SKM-1 (cell line): ENCODE results near the gene ARFGAP2.
"Not testable (repeated sequence)": the region's sequence is repeated elsewhere in the genome, so short reads cannot be mapped to it uniquely, and the experiment has no call there.

Experiments
- DNase-seq: peaks from one replicate; lab custom pipeline; 2025; ENCODE audit not compliant: unreplicated experiment; lab: John Stamatoyannopoulos, UW

The ARFGAP2 gene

DNA sequence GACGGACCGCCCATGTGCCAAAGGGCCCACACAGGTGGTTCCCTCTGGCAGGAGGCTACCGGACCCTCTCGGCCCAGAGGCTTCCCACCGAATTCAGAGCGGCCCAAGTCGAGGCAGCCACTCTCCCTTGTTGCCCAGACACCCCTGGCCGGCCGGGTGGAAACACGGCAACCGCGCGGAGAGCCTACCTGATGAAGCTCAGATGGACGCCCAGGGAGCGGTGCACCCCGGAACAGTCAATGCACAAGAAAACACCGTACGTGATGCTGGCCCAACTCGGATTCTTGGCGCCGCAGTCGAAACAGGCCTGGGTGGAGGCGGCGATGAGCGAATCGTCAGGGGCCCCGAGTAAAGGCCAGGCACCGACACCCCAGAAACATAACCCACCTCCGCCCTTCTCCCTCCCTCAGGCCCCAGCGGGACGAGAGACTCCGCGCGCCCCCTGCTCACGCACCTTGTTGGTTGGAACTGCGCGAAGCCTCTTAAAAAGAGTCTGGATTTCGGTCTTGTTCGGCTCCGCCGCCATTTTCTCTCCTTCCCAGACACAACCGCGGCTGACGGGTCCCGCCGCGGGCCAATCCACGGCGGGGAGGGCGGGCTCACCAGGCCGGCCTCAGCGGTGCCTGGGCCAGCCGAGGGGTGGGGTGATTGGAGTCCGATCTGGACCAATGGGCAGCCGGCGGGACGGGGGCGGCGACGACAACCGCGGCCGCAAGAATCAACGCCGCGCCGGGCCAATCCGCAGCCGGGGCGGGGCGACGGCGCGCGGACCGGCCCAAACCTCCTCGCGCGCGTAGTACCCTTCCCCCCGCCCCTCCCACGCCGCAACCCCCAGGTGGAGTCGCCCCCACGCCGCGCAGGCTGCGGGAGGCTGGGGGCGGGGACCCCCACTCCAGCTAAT lies at the start of gene ARFGAP2:
TSS of gene ARFGAP2 (minus strand) at position 552 of the 901 bp plus-strand sequence. CDS start at position 526, 26 bp downstream.
- peak; percentile 86 for DNase-seq

- no peak for DNase-seq
Observed at GRCh38 chr11:47225552-47226400, 49.1 kb upstream of the ARFGAP2 start.

DNA sequence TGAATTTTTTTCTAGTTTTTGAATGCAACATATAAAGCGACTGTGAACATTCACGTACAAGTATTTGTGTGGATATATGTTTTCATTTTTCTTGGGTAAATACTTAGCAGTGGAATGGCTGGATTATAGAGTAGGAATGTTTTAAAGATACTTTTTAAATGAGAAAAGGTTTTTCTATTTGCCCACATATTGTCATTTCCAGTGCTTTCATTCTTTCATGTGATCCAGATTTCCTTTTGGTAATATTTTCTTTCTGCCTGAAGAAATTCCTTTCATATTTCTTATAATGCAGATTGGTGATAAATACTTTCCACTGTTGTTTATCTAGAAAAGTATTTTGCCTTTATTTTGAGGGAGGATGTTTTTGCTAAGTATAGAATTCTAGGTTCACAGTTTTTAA lies 46.0 kb upstream of the ARFGAP2 start:
- no peak for DNase-seq

- no peak for DNase-seq
Observed at GRCh38 chr11:47220401-47220821, 43.7 kb upstream of the ARFGAP2 start.

GRCh38 chr11:47216121-47216798 lies 39.6 kb upstream of the ARFGAP2 start:
- no peak for DNase-seq

DNA sequence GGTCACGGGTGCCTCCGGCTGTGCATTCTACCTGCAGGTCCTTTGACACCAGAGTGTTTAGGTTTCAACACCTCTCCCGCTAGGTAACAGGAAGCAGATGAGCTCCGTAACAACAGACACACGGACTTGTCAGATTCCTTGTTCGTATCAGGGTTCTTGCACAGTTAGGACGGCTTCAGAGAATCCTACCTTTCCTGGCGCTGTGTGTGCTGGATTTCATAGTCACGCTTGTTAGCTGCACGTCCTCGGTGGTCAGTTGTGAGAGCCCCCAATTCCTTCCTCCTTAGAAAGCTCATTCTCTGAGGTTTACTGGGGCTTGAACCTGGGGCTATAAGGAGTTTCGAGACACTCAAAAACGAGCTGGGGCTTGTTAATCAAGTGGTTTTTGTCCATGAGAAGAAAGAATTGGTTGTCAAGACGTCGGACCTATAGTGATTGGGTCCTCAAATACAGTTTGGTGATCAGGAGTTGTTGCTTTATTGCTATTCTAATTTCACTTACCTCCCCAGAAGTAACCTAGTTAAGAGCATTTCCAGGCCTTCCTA lies 38.8 kb upstream of the ARFGAP2 start:
- no peak for DNase-seq

GRCh38 chr11:47213950-47214565 lies 37.4 kb upstream of the ARFGAP2 start:
- peak; percentile 73 for DNase-seq

- DNase-seq: no peak
Observed at GRCh38 chr11:47212938-47213337, 36.3 kb upstream of the ARFGAP2 start.

DNA sequence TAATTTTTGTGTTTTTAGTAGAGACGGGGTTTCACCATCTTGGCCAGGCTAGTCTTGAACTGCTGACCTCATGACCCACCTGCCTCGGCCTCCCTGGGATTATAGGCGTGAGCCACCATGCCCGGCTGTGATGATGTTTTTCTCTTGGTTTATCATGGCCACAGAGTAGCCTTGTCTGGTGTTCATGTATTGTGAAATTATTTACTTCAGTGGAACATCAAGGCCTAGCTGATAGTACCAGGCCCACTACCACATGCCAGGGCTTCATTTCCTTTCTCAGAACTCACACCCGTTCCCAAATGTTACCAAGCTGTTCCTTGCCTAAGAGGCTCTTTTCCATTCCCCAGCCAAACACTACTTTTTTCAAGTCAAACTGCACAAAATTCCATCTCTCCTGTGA lies 31.9 kb upstream of the ARFGAP2 start:
- DNase-seq: no peak

DNA sequence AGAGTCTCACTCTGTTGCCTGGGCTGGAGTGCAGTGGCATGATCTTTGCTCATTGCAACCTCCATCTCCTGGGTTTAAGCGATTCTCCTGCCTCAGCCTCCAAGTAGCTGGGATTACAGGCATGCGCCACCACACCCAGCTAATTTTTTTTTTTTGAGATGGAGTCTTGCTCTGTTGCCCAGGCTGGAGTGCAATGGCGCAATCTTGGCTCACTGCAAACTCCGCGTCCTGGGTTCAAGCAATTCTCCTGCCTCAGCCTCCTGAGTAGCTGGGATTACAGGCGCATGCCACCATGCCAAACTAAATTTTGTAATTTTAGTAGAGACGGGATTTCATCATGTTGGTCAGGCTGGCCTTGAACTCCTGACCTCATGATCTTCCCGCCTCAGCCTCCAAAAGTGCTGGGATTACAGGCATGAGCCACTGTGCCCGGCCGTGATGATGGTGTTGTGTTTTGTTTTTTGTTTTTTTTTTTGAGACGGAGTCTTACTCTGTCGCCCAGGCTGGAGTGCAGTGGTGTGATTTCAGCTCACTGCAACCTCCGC lies 31.4 kb upstream of the ARFGAP2 start:
- DNase-seq: not testable (repeated sequence)

DNA sequence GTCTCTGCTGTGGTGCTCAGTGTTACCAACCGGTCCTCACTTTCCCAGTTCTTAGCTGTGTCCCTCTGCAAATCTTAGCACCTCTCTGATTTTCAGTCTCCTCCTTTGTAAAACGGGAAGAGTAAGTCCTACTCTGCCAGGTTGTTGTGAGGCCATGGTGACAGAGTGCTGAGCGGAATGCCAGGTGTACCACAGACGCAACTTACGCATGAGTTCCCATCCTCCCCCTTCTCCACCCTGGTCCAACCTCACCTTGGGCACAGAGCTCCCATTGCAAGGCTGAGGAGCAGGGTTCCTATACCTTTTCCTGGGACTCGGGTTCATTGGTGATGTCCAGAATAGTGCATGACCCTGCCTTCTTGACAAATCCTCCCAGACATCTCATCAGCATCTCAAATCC lies 30.8 kb upstream of the ARFGAP2 start:
- DNase-seq: no peak

DNA sequence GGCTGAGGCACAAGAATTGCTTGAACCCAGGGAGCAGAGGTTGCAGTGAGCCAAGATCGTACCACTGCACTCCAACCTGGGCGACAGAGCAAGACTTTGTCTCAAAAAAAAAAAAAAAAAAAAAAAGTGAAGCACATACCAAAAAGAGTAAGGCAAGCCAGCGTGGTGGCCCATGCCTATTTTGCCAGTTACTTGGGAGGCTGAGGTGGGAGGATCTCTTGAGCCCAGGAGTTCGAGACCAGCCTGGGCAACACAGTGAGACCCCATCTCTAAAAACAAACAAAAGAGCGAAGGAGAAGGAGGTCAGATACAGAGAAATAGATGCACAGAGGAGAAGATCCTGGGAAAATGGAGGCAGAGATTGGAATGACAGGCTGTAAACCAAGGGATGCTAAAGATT lies 29.9 kb upstream of the ARFGAP2 start:
- not testable (repeated sequence) for DNase-seq

DNA sequence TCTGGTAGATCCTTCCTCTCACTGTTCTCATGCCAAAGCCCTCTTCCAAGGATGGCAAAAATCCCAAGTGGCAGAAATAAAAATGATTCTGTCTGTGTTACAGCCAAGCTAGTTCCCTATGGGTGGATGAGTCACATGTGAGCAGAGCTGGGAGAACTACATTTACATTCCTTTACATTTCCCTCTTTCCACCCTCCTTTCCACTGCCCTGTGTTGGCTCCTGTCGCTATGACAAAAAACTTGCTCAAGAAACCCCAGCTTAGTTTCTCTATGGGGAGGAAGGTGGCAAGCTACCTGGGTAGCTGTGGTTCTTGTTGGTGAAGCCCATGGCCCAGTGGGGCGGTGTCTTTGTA lies 27.9 kb upstream of the ARFGAP2 start:
- DNase-seq: no peak

GRCh38 chr11:47202576-47202975 lies 25.9 kb upstream of the ARFGAP2 start:
- no peak for DNase-seq

DNA sequence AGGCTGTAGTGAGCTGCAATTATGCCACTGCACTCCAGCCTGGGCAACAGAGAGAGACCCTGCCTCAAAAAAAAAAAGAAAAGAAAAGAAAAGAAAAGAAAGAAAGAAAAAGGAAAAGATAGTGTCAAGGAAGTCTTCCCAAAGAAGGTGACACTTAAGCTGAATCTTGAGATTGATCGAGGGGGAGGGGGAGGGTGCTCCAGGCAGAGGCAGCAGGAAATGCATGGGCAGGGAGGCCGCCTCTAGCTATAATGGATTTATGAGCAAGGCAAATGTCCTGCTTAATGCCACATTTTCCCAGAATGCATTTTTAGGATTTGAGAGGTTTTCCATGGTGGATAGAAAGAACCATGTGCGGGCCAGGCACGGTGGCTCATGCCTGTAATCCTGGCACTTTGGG lies 24.3 kb upstream of the ARFGAP2 start:
- DNase-seq: no peak

GRCh38 chr11:47198161-47198560 lies 21.5 kb upstream of the ARFGAP2 start:
- DNase-seq: not testable (repeated sequence)

GRCh38 chr11:47192111-47192510 lies 15.4 kb upstream of the ARFGAP2 start:
- no peak for DNase-seq

GRCh38 chr11:47191137-47191536 lies 14.5 kb upstream of the ARFGAP2 start:
- DNase-seq: not testable (repeated sequence)

DNA sequence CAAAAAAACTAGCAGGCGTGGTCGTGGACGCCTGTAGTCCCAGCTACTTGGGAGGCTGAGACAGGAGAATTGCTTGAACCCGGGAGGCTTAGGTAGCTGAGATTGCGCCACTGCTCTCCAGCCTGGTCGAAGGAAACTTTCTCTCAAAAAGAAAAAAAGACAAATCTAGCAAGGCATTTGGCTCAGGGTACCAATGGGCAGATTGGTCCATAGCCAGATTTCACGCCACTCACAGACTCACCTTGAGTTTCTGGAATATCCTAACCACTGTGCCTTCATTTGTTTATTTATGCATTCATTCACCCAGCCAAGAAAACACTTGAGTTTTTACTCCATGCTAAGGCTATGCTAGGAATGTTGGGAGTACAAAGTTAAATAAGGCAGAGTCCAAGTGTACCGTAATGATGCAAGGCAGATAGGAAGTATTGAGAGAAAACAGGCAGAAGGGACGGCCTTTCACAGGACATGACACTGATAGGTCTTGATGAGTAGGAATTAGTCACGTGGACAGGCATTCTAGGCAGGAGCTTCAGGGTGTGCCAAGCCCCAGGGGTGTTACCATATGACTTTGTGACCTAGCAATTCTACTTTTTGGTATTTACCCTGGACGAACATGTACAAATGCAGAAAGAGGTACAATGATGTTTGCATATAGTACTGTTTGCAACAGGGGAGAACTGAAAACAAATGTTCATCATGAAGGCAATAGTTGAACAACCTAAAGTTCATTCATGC lies 12.6 kb upstream of the ARFGAP2 start:
- no peak for DNase-seq

DNA sequence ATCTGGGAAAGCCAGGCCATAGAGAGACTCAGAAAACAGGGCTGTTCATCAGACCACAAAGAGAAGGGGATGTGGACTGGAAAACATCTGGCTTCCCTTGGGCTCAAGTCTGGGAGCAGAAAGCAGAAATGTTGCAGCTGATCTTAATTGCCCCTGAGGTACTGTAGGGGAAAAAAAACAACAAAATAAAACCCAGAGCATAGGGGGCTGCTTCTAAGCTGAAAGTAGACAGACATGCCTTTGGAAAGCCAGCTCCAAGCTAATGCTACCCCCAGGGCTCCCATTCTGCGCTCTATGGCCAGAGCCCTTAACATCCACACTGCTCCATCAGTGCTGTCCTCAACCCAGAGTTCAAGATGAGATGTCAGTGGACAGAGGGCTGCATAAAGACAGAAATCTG lies 11.6 kb upstream of the ARFGAP2 start:
- no peak for DNase-seq
